GM13976 (cell line): ENCODE measurements around the gene JAZF1.

Experiments
- DNase-seq: peaks from one replicate; pipeline ENCODE4 v3.0.0; 2012; ENCODE audit warnings: low spot score
- CTCF ChIP-seq: IDR thresholded peaks from 2 replicates; pipeline ENCODE4 v1.5.1; 2012; ENCODE audit warnings: borderline replicate concordance, mild to moderate bottlenecking; ENCODE audit not compliant: insufficient read depth; ENCODE audit errors: extremely low read depth, missing control alignments, control extremely low read depth
- in situ Hi-C: fragments of 300-500 bp; cut with MboI; formaldehyde crosslinking; loops from one replicate; pipeline ENCODE4 v1.12.0; 2022; ENCODE audit warnings: low sequenced_read_pairs, mixed read lengths, inconsistent platforms; ENCODE audit not compliant: unreplicated experiment

Gene JAZF1

DNA sequence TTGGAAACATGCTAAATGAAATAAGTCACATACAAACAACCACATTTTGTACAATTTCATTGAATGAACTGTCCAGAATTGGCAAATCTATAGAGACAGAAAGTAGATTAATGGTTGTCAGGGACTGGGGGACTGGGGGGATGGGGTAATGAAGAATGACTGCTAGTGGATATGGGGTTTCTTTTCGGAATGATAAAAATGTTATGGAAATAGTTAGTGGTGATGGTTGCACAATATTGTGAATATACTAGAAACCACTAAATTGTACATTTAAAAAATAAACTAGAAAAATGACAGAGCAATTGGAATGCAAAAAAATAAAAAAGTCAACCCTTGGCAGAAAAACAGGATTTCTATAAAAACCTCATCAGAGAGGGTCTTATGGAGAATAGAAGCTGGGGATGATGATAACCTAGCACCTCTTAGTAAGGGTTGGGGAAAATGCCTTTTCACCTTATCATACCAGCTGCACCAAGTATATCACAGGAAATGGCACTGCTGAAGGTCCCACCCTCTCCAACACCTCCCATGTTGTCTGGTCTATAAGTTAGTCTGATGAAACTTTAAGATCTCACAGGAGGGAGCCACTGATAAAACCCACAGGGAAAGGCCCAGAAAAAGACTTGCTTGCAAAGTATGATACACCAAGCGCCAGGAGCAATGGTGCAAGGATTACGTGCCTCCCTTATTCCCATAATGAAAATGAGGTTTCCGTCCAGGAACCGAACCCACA lies 23.1 kb upstream of the JAZF1 start:
- DNase-seq: no peak
- no peak for TF ChIP-seq CTCF
- in situ Hi-C loops: no loop called here

DNA sequence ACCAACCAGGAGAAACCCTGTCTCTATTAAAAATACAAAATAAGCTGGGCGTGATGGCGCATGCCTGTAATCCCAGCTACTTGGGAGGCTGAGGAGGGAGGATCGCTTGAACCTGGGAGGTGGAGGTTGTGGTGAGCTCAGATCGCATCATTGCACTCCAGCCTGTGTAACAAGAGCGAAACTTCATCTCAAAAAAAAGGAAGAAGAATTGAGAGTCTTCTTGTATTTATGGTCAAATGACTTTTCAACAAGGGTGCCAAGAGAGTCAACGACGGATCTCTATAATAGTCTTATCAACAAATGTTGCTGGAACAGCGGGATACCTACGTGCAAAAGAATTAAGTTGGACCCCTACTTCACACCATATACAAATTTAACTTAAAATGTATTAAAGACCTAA lies 21.6 kb upstream of the JAZF1 start:
- in situ Hi-C loops: no loop called here
- TF ChIP-seq CTCF: no peak
- DNase-seq: no peak

DNA sequence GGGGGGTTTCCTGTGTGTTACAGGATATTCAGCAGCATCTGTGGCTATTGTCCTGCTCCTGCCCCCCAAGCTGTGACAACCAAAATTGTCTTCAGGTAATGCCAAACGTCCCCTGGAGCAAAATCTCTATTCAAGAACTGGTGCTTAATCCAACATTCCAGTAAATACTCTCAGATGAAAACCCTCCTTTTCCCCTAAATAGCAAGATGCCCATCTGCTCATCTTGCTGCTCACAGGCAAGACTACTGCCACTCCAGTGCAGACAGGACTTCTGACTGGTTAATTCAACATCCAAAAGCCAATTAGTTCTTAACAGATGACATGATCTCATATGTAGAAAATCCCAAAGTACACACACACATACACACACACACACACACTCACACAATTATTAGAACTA lies 20.5 kb upstream of the JAZF1 start:
- no peak for TF ChIP-seq CTCF
- DNase-seq: no peak
- in situ Hi-C loops: no loop called here

- in situ Hi-C loops: no loop called here
- DNase-seq: no peak
These were observed 20.0 kb upstream of the JAZF1 start for GRCh38 chr7:28200598-28200997.

DNA sequence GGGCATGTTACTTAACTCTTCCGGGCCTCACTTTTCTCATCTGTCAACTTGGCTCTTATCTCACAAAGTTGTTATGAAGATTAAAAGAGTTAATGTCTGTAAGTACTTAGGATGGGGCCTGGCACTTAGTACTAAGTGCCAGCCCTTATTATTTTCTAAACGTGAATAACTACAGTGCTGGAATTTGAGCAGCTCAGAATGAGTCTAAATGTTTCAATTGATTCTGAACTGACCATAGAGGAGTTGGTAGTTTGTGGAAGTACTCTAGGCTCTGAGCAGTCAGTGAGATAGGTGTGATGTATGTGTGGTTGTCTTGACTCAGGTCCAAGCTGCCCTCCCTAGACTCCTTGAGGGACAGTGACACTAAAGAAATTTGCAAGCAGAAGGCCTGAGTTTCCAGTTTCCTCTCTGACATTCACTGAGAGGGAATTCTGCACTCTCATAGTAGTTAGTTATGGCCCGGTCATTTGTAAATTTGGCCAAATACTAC lies 18.5 kb upstream of the JAZF1 start:
- no peak for TF ChIP-seq CTCF
- in situ Hi-C loops: no loop called here
- no peak for DNase-seq

More at GRCh38 chr7:28200598-28200997, 20.0 kb upstream of the JAZF1 start:
- no peak for TF ChIP-seq CTCF

- DNase-seq: no peak
- no peak for TF ChIP-seq CTCF
- in situ Hi-C loops: no loop called here
These were observed 15.5 kb upstream of the JAZF1 start for GRCh38 chr7:28195910-28196620.
